Measurements from ENCODE around the gene GTF2F1. TPM values are rescaled to one million over a fixed set of nuclear protein-coding genes. Genes with fewer than 3 reads are reported as not detected.

GTF2F1 gene
- total RNA-seq, 1 donor from 2014 or later, result 52.8 TPM

- Histone ChIP-seq H3K36me3 (peaks cover 0 to 37% of the 10 kb centered on the region in 2 donors), H3K27ac (peak overlapping the region; percentile 57), H3K27me3 (no peaks in the 10 kb centered on the region), H3K9me3 (no peaks in the 10 kb centered on the region), H3K4me1 (peaks cover 12% of the 10 kb centered on the region), H3K4me3 (no peak overlapping the region)
- TF ChIP-seq, protein P1, sequence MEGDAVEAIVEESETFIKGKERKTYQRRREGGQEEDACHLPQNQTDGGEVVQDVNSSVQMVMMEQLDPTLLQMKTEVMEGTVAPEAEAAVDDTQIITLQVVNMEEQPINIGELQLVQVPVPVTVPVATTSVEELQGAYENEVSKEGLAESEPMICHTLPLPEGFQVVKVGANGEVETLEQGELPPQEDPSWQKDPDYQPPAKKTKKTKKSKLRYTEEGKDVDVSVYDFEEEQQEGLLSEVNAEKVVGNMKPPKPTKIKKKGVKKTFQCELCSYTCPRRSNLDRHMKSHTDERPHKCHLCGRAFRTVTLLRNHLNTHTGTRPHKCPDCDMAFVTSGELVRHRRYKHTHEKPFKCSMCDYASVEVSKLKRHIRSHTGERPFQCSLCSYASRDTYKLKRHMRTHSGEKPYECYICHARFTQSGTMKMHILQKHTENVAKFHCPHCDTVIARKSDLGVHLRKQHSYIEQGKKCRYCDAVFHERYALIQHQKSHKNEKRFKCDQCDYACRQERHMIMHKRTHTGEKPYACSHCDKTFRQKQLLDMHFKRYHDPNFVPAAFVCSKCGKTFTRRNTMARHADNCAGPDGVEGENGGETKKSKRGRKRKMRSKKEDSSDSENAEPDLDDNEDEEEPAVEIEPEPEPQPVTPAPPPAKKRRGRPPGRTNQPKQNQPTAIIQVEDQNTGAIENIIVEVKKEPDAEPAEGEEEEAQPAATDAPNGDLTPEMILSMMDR (IDR thresholded peaks at IDR 0.05), result no peak
- no peak for TF ChIP-seq POLR2AphosphoS5 (IDR thresholded peaks at IDR 0.05; ENCODE audit: insufficient read depth in 1 of 2, low read depth in 1 of 2)
- TF ChIP-seq POLR2A (IDR thresholded peaks at IDR 0.05), result no peak
- intact Hi-C loops (cut with DNase I), result no loop called here
- no peak for DNase-seq (ENCODE audit: extremely low spot score in 2 of 2)
Observed at GRCh38 chr19:6412447-6413091, 19.6 kb upstream of the GTF2F1 start.

GRCh38 chr19:6412061-6412446 is 19.1 kb upstream of the GTF2F1 start:
- no peak for DNase-seq (ENCODE audit: extremely low spot score in 2 of 2)
- intact Hi-C loops (cut with DNase I), result no loop called here
- H3K27ac ChIP-seq, result no peak overlapping the region

GRCh38 chr19:6409346-6409745 is 16.4 kb upstream of the GTF2F1 start:
- no peak overlapping the region for H3K4me3 ChIP-seq
- no peaks in the 10 kb centered on the region for H3K9me3 ChIP-seq
- H3K36me3 ChIP-seq, result peaks cover 0 to 5% of the 10 kb centered on the region in 2 donors
- no peaks in the 10 kb centered on the region for H3K27me3 ChIP-seq
- H3K27ac ChIP-seq, result no peak overlapping the region
- peaks cover 12% of the 10 kb centered on the region for H3K4me1 ChIP-seq
- TF ChIP-seq POLR2AphosphoS5 (IDR thresholded peaks at IDR 0.05; ENCODE audit: insufficient read depth in 1 of 2, low read depth in 1 of 2) (no peak), POLR2A (IDR thresholded peaks at IDR 0.05) (no peak)
- intact Hi-C loops (cut with DNase I), result no loop called here
- DNase-seq (ENCODE audit: extremely low spot score in 2 of 2), result no peak

More at GRCh38 chr19:6412061-6412446, 19.1 kb upstream of the GTF2F1 start:
- peaks cover 12% of the 10 kb centered on the region for H3K4me1 ChIP-seq
- no peak overlapping the region for H3K4me3 ChIP-seq
- peaks cover 0 to 32% of the 10 kb centered on the region in 2 donors for H3K36me3 ChIP-seq
- H3K27me3 ChIP-seq, result no peaks in the 10 kb centered on the region
- TF ChIP-seq, protein P1 (IDR thresholded peaks at IDR 0.05), result no peak
- no peak for TF ChIP-seq POLR2AphosphoS5 (IDR thresholded peaks at IDR 0.05; ENCODE audit: insufficient read depth in 1 of 2, low read depth in 1 of 2)
- TF ChIP-seq POLR2A (IDR thresholded peaks at IDR 0.05), result no peak
- no peaks in the 10 kb centered on the region for H3K9me3 ChIP-seq

- Histone ChIP-seq H3K4me1 (no peaks in the 10 kb centered on the region), H3K27ac (no peak overlapping the region), H3K9me3 (no peaks in the 10 kb centered on the region), H3K27me3 (no peaks in the 10 kb centered on the region), H3K4me3 (no peak overlapping the region), H3K36me3 (no peaks in the 10 kb centered on the region)
- intact Hi-C loops (cut with DNase I), result no loop called here
- TF ChIP-seq, protein P1 (IDR thresholded peaks at IDR 0.05), result no peak
- TF ChIP-seq POLR2AphosphoS5 (IDR thresholded peaks at IDR 0.05; ENCODE audit: insufficient read depth in 1 of 2, low read depth in 1 of 2) (no peak), POLR2A (IDR thresholded peaks at IDR 0.05) (no peak)
- no peak for DNase-seq (ENCODE audit: extremely low spot score in 2 of 2)
Observed at GRCh38 chr19:6406401-6406800, 13.4 kb upstream of the GTF2F1 start.

GRCh38 chr19:6402837-6403608 is 10.1 kb upstream of the GTF2F1 start:
- H3K9me3 ChIP-seq, result no peaks in the 10 kb centered on the region
- no peaks in the 10 kb centered on the region for H3K4me1 ChIP-seq
- intact Hi-C loops (cut with DNase I), result no loop called here
- H3K36me3 ChIP-seq, result no peaks in the 10 kb centered on the region
- no peak overlapping the region for H3K4me3 ChIP-seq
- no peak for DNase-seq (ENCODE audit: extremely low spot score in 2 of 2)
- TF ChIP-seq POLR2AphosphoS5 (IDR thresholded peaks at IDR 0.05; ENCODE audit: insufficient read depth in 1 of 2, low read depth in 1 of 2), result no peak
- TF ChIP-seq, protein P1 (IDR thresholded peaks at IDR 0.05), result no peak
- no peak for TF ChIP-seq POLR2A (IDR thresholded peaks at IDR 0.05)
- no peaks in the 10 kb centered on the region for H3K27me3 ChIP-seq
- H3K27ac ChIP-seq, result no peak overlapping the region
